Measurements from ENCODE around the gene ZFAND3. TPM values are rescaled to one million over a fixed set of nuclear protein-coding genes. Genes with fewer than 3 reads are reported as not detected.
"Not testable (repeated sequence)": the region's sequence is repeated elsewhere in the genome, so short reads cannot be mapped to it uniquely, and the experiment has no call there.

Gene ZFAND3
- total RNA-seq, 1 donor from 2014 or later, result 89.6 TPM

- no peak for DNase-seq (ENCODE audit: low spot score)
Measured at GRCh38 chr6:38086346-38086745, 266.8 kb downstream of the ZFAND3 start.

- DNase-seq (ENCODE audit: low spot score), result no peak
Measured at GRCh38 chr6:38088010-38088409, 268.5 kb downstream of the ZFAND3 start.

- DNase-seq (ENCODE audit: low spot score), result no peak
Measured at GRCh38 chr6:38088829-38089228, 269.3 kb downstream of the ZFAND3 start.

GRCh38 chr6:38091613-38092012, 272.1 kb downstream of the ZFAND3 start:
- no peak for DNase-seq (ENCODE audit: low spot score)

DNA sequence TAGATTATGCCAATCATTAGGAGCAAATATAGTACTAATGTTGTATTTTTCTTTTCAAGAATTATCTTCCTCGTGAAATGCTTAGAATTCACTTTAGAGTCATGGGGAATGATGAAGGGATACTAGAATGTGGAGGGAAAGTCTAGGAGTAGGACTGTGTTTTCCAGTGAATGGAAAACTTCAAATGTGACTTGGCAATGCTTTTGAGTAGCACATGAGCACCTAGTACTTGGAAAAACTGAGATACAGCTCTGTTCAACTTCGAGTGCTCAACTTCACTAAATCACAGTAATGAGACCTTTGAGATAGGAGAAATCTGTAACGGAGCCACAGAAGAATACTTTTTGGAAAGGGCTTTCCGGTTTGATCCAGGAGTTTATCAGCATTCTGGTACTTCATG, 272.9 kb downstream of the ZFAND3 start:
- DNase-seq (ENCODE audit: low spot score), result no peak

- DNase-seq (ENCODE audit: low spot score), result no peak
Measured at GRCh38 chr6:38092964-38093363, 273.4 kb downstream of the ZFAND3 start.

- no peak for DNase-seq (ENCODE audit: low spot score)
Measured at GRCh38 chr6:38095054-38095453, 275.5 kb downstream of the ZFAND3 start.

DNA sequence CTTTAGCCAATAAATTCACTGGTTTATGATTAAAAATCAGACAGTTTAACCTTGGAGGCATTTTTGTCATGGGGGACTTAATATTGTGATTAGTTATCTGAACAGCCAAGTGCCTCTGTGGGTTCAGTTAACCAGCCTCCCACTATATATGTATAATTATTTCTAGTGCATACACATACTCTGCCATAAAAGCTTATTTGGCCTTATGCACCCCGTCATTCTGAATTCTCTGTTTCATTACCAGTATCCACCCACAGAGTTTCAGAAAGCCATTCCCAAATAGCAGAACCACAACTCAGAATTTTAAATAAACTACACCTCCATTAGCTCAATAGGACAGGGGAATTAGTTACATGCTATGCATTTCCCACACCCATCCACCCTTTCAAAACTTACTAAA, 279.7 kb downstream of the ZFAND3 start:
- DNase-seq (ENCODE audit: low spot score), result no peak

DNA sequence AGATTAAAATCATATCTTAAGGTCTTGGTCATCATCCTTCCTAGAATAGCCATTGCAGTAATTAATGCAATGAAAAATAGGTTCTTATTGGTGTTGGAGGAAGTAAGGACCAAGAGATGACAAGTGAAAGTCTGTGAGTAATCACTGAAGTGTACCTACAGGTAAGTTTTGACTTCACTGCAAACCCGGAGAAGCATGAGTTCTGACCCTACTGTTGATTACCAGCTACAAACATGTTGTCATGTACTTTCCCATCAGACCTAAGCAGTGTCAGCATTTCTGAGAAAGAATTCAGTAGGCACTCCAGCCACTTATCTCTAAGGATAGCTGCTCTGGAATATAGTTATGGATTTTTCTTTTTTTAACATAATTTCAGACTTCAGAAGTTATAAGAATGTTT, 280.9 kb downstream of the ZFAND3 start:
- no peak for DNase-seq (ENCODE audit: low spot score)

- no peak for DNase-seq (ENCODE audit: low spot score)
Measured at GRCh38 chr6:38103921-38104320, 284.4 kb downstream of the ZFAND3 start.

DNA sequence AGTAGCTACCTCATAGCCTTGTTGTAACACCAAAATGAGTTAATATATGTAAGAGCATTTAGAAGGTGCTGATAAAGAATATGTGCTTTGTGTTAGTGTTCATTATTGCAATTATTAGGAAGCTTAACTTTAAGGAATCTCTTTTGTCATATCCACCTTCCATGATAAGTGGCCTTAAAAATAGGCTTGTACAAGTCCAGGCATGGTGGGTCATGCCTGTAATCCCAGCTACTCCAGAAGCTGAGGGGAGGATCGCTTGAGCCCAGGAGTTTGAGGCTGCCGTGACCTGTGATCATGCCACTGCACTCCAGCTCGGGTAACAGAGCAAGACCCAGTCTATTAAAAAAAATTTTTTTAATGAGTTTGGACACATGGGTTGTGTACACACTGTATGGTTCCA, 285.5 kb downstream of the ZFAND3 start:
- DNase-seq (ENCODE audit: low spot score), result no peak

- DNase-seq (ENCODE audit: low spot score), result no peak
Measured at GRCh38 chr6:38107073-38107472, 287.5 kb downstream of the ZFAND3 start.

GRCh38 chr6:38110481-38110971, 291.0 kb downstream of the ZFAND3 start:
- no peak for DNase-seq (ENCODE audit: low spot score)

DNA sequence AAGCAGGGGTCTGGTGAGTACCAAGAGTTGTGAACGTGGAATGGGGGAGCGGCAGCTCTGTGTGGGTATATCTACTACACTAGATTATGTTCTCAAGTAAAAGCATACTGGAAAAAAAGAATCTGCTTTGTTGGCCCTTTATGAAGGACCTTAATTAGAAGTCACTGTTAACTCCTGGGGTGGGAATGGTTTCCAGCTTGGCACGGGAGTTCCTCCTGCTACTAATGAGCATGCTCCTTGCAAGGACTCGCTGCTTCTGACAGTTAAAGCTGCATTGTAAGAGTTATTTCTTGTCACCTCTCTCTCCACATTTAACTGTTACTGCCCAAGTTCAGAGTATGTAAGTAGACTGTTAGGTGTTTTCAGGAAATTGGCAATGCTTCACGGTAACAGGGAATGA, 292.7 kb downstream of the ZFAND3 start:
- DNase-seq (ENCODE audit: low spot score), result no peak

DNA sequence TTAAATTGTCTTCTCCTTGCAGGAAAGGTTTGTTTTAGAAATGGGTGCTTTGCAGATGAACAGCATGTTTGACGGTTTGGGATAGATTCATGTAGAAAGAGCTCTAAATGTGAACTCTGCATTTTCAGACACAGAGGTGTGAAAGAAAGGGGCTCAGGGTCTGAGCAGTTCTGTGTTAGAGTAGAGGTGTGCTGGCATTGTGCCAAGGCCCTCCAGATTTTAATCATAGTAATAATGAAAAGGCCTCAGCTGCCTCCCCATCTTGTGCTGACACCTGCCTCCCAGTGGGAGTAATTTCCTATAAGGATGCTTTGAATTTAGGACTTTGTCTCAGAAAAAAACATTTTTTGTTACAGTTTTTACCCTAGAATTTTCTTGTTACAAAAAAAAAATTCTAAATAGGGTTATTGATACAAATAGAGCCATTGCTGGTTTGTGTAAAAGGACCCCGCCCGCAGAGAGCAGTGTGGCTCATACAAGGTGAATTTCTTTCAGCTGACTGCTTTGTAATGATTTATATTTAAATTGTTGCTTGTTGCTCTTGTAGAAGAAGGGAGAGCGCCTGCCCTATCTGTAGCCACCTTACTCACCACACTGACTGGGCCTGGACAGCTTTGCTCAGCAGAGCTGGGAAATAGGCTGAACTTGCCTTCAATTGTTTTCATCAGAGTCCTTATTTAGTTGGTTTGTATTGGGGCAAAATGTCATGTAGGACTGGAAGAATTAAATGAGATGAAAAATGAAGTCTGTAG, 294.5 kb downstream of the ZFAND3 start:
- no peak for DNase-seq (ENCODE audit: low spot score)

DNA sequence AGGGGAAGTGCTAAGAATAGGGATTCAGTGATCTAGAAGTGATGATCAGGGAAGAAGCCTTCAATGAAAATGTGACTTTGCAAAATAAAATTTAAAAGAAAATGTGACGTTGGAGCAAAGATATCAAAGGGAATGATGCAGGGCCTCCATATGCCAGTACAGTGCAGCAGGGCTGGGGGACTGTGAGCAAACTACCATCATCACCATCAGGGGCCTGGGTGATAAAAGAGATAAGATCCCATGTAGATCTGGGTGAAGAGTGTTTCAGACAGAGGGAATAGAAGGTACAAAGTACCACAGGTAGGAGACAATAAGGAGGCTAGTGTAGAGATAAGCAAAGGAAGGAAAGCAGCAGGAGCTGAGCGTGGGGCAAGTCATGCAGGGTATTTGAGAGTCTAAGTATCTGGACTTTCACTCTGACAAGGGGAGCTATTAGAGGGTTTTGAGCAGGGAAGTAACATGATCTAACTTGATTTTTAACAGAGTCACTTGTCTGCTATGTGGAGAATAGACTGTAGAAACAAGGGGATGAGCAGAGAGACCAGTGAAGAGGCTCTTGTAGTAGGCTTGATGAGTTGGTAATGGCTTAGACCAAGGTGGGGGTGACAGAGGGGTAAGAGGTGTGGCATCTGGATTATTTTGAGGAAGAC, 295.6 kb downstream of the ZFAND3 start:
- no peak for DNase-seq (ENCODE audit: low spot score)

DNA sequence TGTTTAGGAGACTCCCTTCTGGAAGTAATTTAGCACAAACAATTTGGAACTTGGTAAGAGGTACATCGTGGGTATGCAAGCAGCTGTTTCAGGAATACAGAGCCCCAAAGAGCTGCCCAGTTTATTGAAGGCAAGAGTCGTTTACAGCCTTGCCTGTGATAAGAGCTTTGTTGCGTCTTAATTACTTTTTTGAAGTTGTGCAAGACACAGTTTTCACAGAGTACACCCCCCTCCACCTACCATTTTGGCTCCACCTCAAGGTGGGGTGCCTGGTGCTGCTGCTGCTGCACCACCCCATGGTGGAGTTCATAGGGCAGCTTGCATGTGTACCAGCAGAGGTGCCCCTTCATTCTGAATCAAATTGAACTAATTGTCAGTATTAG, 296.1 kb downstream of the ZFAND3 start:
- DNase-seq (ENCODE audit: low spot score), result no peak

DNA sequence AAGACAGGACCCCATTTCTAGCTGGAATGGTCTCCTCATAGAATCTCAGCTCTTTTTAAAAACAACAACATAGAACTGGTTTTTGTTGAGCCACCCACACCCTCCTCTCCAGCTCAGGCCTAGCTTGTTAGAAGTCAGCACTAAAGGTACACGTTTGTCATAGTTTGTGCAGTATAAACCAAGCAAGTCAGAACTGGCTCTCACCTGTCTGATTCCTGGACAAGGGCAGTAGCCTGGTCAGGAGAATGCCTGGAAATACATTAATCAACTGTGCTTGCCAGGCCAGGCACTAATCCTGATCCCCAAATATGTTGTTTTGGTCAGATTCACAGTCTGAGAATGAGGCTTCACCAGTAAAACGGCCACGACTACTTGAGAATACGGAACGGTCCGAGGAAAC, 296.7 kb downstream of the ZFAND3 start:
- no peak for DNase-seq (ENCODE audit: low spot score)

DNA sequence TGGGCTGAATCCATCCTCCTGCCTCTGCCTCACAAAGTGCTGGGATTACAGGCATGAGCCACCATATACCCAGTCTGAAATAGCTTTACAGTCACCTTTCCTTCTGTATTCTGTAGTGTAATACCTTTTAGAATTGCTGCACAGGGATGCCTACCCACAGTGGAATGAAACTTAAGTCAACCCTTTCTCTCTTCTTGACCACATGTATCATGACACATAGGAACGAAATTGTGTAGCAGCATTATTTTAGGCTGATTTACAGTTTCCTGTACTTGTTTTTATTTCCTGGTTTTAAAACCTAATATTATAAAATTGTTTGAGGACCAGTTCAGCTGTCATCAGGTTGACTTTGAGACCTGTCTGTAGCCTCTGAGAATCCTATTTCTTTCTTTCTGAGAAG, 297.8 kb downstream of the ZFAND3 start:
- no peak for DNase-seq (ENCODE audit: low spot score)

GRCh38 chr6:38118791-38119365, 299.4 kb downstream of the ZFAND3 start:
- DNase-seq (ENCODE audit: low spot score), result no peak

- DNase-seq (ENCODE audit: low spot score), result no peak
Measured at GRCh38 chr6:38119516-38119915, 300.0 kb downstream of the ZFAND3 start.

GRCh38 chr6:38124224-38124926, 304.8 kb downstream of the ZFAND3 start:
- not testable (repeated sequence) for DNase-seq (ENCODE audit: low spot score)
